ENCODE measurements around the gene ABHD5.

ABHD5 gene

DNA sequence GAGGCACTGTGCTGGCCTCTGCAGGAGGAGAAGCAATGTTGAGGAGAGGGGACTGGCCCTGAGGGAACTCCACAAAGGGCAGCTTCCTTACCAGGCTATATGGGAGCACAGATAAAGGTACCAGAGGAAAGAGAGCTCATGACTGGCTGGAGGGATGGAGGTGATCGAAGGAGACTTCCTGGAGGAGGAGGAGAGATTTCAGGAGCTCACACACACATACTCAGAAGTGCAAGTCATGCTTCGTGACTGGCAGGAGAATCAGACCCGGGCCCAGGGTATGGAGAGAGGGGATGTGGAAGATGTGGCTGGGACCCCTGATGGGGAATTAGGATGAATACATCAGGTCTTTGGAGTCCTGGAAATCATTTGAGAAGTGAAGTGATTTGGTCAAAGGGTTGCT lies 85.4 kb downstream of the ABHD5 start:
- TF ChIP-seq, protein P1, sequence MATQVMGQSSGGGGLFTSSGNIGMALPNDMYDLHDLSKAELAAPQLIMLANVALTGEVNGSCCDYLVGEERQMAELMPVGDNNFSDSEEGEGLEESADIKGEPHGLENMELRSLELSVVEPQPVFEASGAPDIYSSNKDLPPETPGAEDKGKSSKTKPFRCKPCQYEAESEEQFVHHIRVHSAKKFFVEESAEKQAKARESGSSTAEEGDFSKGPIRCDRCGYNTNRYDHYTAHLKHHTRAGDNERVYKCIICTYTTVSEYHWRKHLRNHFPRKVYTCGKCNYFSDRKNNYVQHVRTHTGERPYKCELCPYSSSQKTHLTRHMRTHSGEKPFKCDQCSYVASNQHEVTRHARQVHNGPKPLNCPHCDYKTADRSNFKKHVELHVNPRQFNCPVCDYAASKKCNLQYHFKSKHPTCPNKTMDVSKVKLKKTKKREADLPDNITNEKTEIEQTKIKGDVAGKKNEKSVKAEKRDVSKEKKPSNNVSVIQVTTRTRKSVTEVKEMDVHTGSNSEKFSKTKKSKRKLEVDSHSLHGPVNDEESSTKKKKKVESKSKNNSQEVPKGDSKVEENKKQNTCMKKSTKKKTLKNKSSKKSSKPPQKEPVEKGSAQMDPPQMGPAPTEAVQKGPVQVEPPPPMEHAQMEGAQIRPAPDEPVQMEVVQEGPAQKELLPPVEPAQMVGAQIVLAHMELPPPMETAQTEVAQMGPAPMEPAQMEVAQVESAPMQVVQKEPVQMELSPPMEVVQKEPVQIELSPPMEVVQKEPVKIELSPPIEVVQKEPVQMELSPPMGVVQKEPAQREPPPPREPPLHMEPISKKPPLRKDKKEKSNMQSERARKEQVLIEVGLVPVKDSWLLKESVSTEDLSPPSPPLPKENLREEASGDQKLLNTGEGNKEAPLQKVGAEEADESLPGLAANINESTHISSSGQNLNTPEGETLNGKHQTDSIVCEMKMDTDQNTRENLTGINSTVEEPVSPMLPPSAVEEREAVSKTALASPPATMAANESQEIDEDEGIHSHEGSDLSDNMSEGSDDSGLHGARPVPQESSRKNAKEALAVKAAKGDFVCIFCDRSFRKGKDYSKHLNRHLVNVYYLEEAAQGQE (IDR thresholded peaks at IDR 0.05; ENCODE audit: insufficient read depth in 1 of 2, low read depth in 2 of 2, low read length in 2 of 2), result no peak
- TF ChIP-seq TAF1 (IDR thresholded peaks at IDR 0.05; ENCODE audit: borderline replicate concordance, insufficient read depth, low read length), result no peak
- TF ChIP-seq SIN3A (IDR thresholded peaks at IDR 0.05; ENCODE audit: borderline replicate concordance, insufficient read depth, low read length), result no peak
- no peak for TF ChIP-seq POLR2AphosphoS5 (IDR thresholded peaks at IDR 0.05; ENCODE audit: low read depth, low read length)
- no peak for TF ChIP-seq FOXP2 (optimal IDR thresholded peaks at IDR 0.05; ENCODE audit: borderline replicate concordance, extremely low read depth, extremely low read length, insufficient read depth)

GRCh38 chr3:43779850-43780249 lies 89.1 kb downstream of the ABHD5 start:
- no peak for TF ChIP-seq FOXP2 (optimal IDR thresholded peaks at IDR 0.05; ENCODE audit: borderline replicate concordance, extremely low read depth, extremely low read length, insufficient read depth)
- TF ChIP-seq, protein P1 (IDR thresholded peaks at IDR 0.05; ENCODE audit: insufficient read depth in 1 of 2, low read depth in 2 of 2, low read length in 2 of 2), result no peak

DNA sequence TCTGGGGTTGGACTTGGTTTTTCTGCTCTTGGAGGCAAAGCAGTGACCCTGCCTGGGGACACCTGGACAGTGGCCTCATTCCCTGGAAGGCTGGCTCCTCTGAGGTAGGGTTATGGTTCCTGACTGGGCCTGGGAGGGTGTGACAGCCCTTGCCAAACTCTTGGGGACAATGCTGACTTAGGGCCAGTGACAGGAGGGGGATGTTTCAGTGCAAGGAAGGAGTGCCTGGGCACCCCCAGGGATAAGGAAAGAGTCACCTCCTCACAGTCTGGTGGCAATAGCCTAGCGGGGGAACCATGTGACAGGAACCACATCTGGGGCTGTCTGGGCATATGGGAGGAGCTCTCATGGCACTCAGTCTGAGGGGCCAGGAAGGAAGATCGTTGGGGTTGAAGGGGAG lies 91.8 kb downstream of the ABHD5 start:
- TF ChIP-seq SIN3A (IDR thresholded peaks at IDR 0.05; ENCODE audit: borderline replicate concordance, insufficient read depth, low read length) (no peak), FOXP2 (optimal IDR thresholded peaks at IDR 0.05; ENCODE audit: borderline replicate concordance, extremely low read depth, extremely low read length, insufficient read depth) (no peak), POLR2AphosphoS5 (IDR thresholded peaks at IDR 0.05; ENCODE audit: low read depth, low read length) (no peak), TAF1 (IDR thresholded peaks at IDR 0.05; ENCODE audit: borderline replicate concordance, insufficient read depth, low read length) (no peak)
- TF ChIP-seq, protein P1 (IDR thresholded peaks at IDR 0.05; ENCODE audit: insufficient read depth in 1 of 2, low read depth in 2 of 2, low read length in 2 of 2), result no peak

All from PFSK-1 (cell line).